Memory B cell (primary cell): ENCODE measurements around the gene ATP8B3.

Experiments used
- ATAC-seq: fragments of 150-1000 bp; cut with Tn5 transposase; 2 replicates; pipeline ENCODE4 v1.10.0; 2021; ENCODE audit warnings: low read depth, mild to moderate bottlenecking, moderate library complexity
- DNase-seq, 2 donors: peaks; one replicate each; pipeline ENCODE4 v3.0.0; 2022; ENCODE audit warnings: low spot score in 2 of 2
- H3K27ac Mint-ChIP-seq: one replicate; pipeline ENCODE4 v1.8.0; 2022; ENCODE audit warnings: mild to moderate bottlenecking, moderate library complexity, mixed read lengths
- H3K27me3 Mint-ChIP-seq: one replicate; pipeline ENCODE4 v1.8.0; 2022; ENCODE audit warnings: mixed read lengths
- H3K36me3 Mint-ChIP-seq: one replicate; pipeline ENCODE4 v1.8.0; 2022; ENCODE audit warnings: mild to moderate bottlenecking, mixed read lengths
- H3K4me1 Mint-ChIP-seq: one replicate; pipeline ENCODE4 v1.8.0; 2022; ENCODE audit warnings: mixed read lengths
- H3K4me3 Mint-ChIP-seq: one replicate; pipeline ENCODE4 v1.8.0; 2022; ENCODE audit warnings: mild to moderate bottlenecking, moderate library complexity, mixed read lengths
- H3K9me3 Mint-ChIP-seq: one replicate; pipeline ENCODE4 v1.8.0; 2022; ENCODE audit warnings: mixed read lengths

ATP8B3 gene

GRCh38 chr19:1830568-1830967 lies 18.5 kb upstream of the ATP8B3 start:
- Mint-ChIP-seq H3K9me3 (no peaks in the 10 kb centered on the region), H3K4me1 (peaks cover 5% of the 10 kb centered on the region), H3K36me3 (peaks cover 9% of the 10 kb centered on the region), H3K27me3 (no peaks in the 10 kb centered on the region), H3K4me3 (no peak overlapping the region), H3K27ac (no peak overlapping the region)
- DNase-seq (no peak), ATAC-seq (no peak)

DNA sequence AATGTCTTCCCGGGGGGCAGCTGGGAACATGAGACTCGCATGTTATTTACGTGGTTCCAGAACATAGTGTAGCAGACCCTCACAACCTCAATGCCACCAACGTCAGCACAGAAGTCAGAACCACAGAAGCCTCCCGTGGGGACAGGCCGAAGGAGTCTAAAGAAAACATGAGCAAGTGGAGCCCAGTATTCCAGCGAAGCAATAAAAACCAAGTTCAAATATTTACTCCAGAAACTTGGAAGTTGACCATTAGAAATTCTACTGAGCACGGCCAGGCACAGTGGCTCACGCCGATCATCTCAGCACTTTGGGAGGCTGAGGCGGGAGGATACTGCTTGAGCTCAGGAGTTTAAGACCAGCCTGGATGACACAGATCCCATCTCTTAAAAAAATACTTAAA lies 17.9 kb upstream of the ATP8B3 start:
- Mint-ChIP-seq H3K4me3 (no peak overlapping the region), H3K27me3 (no peaks in the 10 kb centered on the region), H3K4me1 (peaks cover 5% of the 10 kb centered on the region), H3K9me3 (no peaks in the 10 kb centered on the region), H3K27ac (no peak overlapping the region), H3K36me3 (peaks cover 9% of the 10 kb centered on the region)
- no peak for ATAC-seq
- DNase-seq = no peak

- no peak overlapping the region for H3K4me3 Mint-ChIP-seq
Measured at GRCh38 chr19:1828279-1829238, 16.5 kb upstream of the ATP8B3 start.

GRCh38 chr19:1827566-1828278 lies 15.6 kb upstream of the ATP8B3 start:
- H3K9me3 Mint-ChIP-seq = no peaks in the 10 kb centered on the region
- H3K27me3 Mint-ChIP-seq = no peaks in the 10 kb centered on the region
- H3K27ac Mint-ChIP-seq = no peak overlapping the region
- H3K4me1 Mint-ChIP-seq = peaks cover 5% of the 10 kb centered on the region
- H3K4me3 Mint-ChIP-seq = no peak overlapping the region
- ATAC-seq = no peak
- peaks cover 12% of the 10 kb centered on the region for H3K36me3 Mint-ChIP-seq
- DNase-seq = no peak

More at GRCh38 chr19:1828279-1829238, 16.5 kb upstream of the ATP8B3 start:
- Mint-ChIP-seq H3K27ac (no peak overlapping the region), H3K27me3 (no peaks in the 10 kb centered on the region), H3K4me1 (peaks cover 5% of the 10 kb centered on the region), H3K36me3 (peaks cover 12% of the 10 kb centered on the region), H3K9me3 (no peaks in the 10 kb centered on the region)
- DNase-seq (no peak), ATAC-seq (no peak)

- H3K27ac Mint-ChIP-seq = no peak overlapping the region
- DNase-seq = no peak
- peaks cover 5% of the 10 kb centered on the region for H3K4me1 Mint-ChIP-seq
- no peaks in the 10 kb centered on the region for H3K9me3 Mint-ChIP-seq
- no peaks in the 10 kb centered on the region for H3K27me3 Mint-ChIP-seq
- peaks cover 12% of the 10 kb centered on the region for H3K36me3 Mint-ChIP-seq
- H3K4me3 Mint-ChIP-seq = no peak overlapping the region
- peak; percentile 8 for ATAC-seq
Measured at GRCh38 chr19:1826557-1827521, 14.8 kb upstream of the ATP8B3 start.

- peak; percentile 87 for ATAC-seq
- no peak overlapping the region for H3K27ac Mint-ChIP-seq
Measured at GRCh38 chr19:1825909-1826556, 14.0 kb upstream of the ATP8B3 start.

GRCh38 chr19:1824252-1824622 lies 12.2 kb upstream of the ATP8B3 start:
- Mint-ChIP-seq H3K9me3 (no peaks in the 10 kb centered on the region), H3K4me1 (peaks cover 5% of the 10 kb centered on the region), H3K36me3 (peaks cover 20% of the 10 kb centered on the region), H3K4me3 (no peak overlapping the region), H3K27ac (no peak overlapping the region), H3K27me3 (no peaks in the 10 kb centered on the region)
- no peak for DNase-seq
- ATAC-seq = no peak

More at GRCh38 chr19:1825909-1826556, 14.0 kb upstream of the ATP8B3 start:
- DNase-seq = peak; percentile 78 to 86
- Mint-ChIP-seq H3K4me1 (peaks cover 5% of the 10 kb centered on the region), H3K9me3 (no peaks in the 10 kb centered on the region), H3K36me3 (peaks cover 16% of the 10 kb centered on the region), H3K27me3 (no peaks in the 10 kb centered on the region), H3K4me3 (no peak overlapping the region)

DNA sequence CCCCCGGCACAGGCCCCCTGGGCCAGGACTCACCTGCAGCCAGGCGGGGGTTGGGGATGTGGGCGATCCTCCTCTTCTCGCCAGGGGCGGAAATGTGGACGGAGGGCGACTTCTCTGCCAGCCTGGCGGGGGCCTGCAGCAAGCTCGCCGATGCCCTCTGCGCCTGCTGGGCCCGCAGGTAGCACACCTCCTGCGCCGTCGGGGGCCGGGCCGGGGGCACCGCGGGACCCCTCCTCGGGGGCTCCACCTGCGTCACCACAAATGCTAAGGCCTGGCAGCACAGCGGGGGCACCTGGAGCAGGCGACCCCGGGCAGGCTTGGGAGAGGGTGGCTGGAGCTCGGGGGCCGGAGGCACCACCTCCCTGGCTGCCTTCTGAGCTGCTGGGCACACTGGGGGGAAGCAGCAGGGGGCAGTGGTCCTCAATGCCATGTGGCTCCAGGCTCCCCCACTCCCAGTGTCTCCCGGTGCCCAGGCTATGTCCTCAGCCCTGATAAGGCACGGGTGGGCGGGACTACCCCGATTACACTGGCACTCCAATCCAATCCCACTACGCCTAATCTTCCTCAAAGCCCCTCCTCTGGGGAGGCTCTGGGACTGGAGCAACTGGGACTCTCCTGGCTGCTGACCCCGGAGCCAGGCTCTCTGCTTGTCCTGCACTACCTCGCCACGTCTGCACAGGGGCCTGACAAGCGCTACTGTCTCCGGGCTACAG lies 11.6 kb upstream of the ATP8B3 start:
- Mint-ChIP-seq H3K4me1 (peaks cover 5% of the 10 kb centered on the region), H3K27me3 (no peaks in the 10 kb centered on the region), H3K36me3 (peaks cover 18% of the 10 kb centered on the region), H3K4me3 (no peak overlapping the region), H3K27ac (no peak overlapping the region), H3K9me3 (no peaks in the 10 kb centered on the region)
- no peak for DNase-seq
- no peak for ATAC-seq

DNA sequence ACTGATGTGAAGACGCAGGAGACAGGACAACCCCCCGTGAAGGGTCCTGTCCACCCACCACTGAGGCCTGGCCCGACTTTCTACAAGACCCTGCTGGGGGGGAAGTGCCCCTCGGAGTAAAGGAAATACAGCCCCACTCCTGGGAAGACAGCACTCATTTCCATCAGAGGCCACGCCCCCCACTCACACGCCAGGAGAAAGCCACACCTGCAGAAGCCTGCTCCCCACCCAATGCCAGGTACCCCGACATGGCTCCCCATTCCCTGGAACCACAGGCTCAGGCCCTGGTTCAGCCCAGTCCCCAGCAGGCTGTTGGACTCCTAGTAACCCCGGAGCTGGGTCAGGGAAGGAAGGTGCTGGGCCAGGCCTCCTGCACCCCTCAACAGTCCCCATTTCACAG lies 10.9 kb upstream of the ATP8B3 start:
- H3K9me3 Mint-ChIP-seq = no peaks in the 10 kb centered on the region
- no peak for DNase-seq
- peaks cover 20% of the 10 kb centered on the region for H3K36me3 Mint-ChIP-seq
- no peak overlapping the region for H3K4me3 Mint-ChIP-seq
- H3K4me1 Mint-ChIP-seq = peaks cover 5% of the 10 kb centered on the region
- no peak overlapping the region for H3K27ac Mint-ChIP-seq
- no peaks in the 10 kb centered on the region for H3K27me3 Mint-ChIP-seq
- no peak for ATAC-seq

DNA sequence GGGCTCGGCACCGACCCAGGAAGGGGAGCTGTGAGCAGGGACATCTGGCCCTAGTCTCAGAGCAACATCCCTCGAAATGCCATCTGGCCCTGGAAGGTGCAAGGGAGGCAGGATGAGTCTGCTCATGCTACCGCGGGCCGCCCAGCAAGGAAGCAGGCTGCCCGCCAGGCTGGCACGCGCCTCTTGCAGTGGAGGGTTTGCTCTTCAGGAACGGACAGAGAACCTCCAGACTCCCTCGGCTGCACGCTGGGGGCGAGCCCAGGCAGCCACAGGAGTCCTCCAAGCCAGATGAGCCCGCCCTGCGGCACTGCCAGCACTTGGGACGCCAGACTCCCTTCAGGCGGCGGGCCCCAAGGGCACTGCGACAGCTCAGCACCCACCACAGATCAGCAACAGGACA lies 10.1 kb upstream of the ATP8B3 start:
- no peak for DNase-seq
- Mint-ChIP-seq H3K4me3 (no peak overlapping the region), H3K36me3 (peaks cover 20% of the 10 kb centered on the region), H3K9me3 (no peaks in the 10 kb centered on the region), H3K4me1 (peaks cover 5% of the 10 kb centered on the region), H3K27ac (no peak overlapping the region), H3K27me3 (no peaks in the 10 kb centered on the region)
- no peak for ATAC-seq

- peaks cover 21% of the 10 kb centered on the region for H3K36me3 Mint-ChIP-seq
- no peaks in the 10 kb centered on the region for H3K4me1 Mint-ChIP-seq
- no peaks in the 10 kb centered on the region for H3K27me3 Mint-ChIP-seq
- H3K4me3 Mint-ChIP-seq = no peak overlapping the region
- no peaks in the 10 kb centered on the region for H3K9me3 Mint-ChIP-seq
- DNase-seq = no peak
- no peak for ATAC-seq
- no peak overlapping the region for H3K27ac Mint-ChIP-seq
Measured at GRCh38 chr19:1819341-1820255, 7.5 kb upstream of the ATP8B3 start.

GRCh38 chr19:1818549-1819195 lies 6.6 kb upstream of the ATP8B3 start:
- ATAC-seq = no peak
- Mint-ChIP-seq H3K36me3 (peaks cover 18% of the 10 kb centered on the region), H3K4me3 (no peak overlapping the region)

More at GRCh38 chr19:1818549-1819195, 6.6 kb upstream of the ATP8B3 start:
- H3K27ac Mint-ChIP-seq = no peak overlapping the region
- no peak for DNase-seq
- no peaks in the 10 kb centered on the region for H3K27me3 Mint-ChIP-seq
- H3K9me3 Mint-ChIP-seq = no peaks in the 10 kb centered on the region
- H3K4me1 Mint-ChIP-seq = no peaks in the 10 kb centered on the region
